Measurements from ENCODE around the gene INVS.
"Not testable (repeated sequence)": the region's sequence is repeated elsewhere in the genome, so short reads cannot be mapped to it uniquely, and the experiment has no call there.

Gene INVS

DNA sequence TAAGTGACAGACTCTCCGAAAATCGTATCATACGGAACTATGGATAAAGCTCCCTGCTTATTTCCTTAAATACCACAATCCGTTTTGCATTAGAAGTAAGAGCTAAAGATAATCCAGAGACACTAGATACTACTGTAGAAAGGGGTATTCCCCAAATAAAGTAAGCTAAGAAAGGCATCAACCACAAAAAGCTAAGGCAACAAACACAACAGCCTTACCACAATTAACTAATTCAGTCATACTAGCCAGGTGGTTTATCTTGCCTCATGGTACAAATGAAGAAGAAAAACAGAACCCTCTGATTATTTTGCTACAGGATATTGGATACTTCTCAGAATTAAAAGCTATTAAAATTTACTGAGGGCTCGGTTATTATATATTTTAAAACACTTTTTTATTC lies 14.3 kb upstream of the INVS start:
- peak; percentile 49 for DNase-seq (ENCODE audit: low spot score)

DNA sequence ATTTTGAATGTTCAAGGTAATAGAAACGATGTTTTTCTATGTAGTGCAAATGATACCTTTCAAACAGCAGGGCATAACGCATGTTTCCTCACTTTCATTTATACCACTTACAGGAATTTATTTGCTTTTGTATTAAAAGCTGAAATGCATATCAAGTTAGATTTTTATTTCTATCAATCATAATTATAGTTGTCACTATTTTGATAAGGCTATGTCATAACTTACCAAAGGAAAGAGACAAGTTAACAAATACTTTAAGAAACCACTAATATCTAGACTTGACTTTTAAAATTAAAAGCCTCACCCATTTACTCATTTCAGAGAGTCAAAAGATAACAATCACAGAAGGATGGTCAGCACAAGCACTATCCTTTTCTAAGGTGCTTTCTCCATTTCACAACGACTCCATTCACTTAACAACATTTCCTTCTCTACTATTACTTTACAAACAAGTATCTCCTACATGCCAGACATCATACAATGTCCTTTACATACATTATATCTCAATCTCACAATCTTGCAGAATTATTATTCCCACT lies 12.9 kb upstream of the INVS start:
- DNase-seq (ENCODE audit: low spot score): no peak

DNA sequence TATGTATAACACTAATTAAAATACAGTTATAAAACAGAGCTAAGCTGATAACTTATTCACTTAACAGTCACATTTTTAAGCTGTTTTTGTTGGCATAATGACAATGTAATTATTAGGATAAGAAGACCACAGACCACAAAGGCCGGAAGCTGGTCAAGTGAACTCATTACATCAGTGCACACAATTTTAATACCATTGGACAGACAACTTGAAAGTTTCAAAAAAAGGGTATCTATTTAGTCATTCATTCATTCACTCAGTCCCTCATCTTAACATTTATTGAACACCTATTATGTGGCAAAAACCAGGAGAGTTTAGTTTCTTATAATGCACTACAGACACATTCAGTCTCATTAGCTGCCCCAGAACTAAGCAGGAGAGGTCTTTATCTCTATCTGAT lies 11.8 kb upstream of the INVS start:
- peak; percentile 42 for DNase-seq (ENCODE audit: low spot score)

DNA sequence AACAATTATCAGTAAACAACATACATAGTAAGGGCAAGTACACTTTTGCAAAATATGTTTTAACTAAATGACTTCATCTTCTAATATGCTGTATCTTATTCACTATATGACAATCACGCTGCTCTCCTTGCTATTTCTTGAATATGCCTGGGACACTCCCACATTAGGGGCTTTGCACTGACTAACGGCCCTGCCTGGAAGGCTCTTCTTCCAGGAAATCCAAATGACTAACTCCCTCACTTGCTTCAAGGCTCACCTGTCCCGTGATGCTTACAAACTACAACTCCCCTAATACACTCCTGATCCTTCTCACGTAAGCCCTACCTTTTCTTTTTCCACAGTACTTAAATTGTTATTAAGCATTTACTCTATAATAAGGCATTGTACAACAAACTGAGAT lies 10.8 kb upstream of the INVS start:
- peak; percentile 59 for DNase-seq (ENCODE audit: low spot score)

DNA sequence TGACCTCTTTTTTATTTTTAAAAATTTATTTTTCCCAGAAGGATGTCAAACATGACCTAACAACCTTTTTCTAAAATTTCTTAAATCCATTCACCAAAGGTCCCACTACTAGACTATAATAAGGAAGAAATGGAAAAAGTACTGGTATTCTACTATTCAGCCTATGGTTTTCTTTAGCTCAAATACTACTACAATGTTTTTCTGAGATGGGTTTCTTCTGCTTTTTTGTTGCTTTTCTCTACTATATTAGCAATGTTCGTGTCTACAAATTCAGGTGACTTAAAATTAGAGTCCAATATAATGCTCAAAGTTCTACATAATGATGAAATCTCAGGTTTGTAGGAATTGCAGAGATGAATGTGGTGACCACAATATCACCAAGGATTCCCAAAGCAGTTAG lies 8.2 kb upstream of the INVS start:
- no peak for DNase-seq (ENCODE audit: low spot score)

DNA sequence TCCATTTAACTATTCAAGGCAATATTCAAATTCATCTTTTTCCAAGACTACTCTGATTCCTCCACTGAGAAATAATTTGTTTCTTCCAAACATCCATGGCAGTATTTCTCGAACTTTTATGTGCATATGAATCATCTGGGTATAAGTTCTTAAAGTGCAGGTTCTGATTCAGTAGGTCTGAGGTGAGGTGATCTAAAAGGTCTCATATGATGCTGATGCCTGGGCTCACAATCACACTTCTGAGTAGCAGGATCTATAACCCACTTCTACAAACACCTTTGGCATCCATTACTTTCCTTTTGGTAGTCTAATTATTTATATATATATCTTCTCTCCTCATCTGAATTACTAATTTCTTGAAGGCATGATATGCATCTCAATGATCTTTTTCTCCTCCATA lies 7.4 kb upstream of the INVS start:
- no peak for DNase-seq (ENCODE audit: low spot score)

DNA sequence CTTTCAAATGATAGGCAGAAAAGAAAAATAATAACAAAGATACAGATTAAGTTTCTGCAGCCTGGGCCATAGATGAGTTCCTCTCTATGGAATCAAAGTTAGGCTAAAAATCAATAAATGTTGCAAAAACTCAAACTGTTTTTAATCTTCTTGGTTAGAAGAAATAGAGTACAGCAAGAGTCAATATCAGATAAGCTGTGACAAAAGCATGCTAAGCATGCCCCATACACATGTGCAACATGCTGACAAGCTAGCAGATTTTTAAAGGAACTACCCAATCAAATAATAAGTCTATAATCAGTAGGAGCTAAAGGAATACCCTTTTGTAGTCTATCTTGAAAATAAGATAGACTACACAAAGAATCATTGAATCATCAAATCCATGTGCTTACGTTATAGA lies 7.0 kb upstream of the INVS start:
- no peak for DNase-seq (ENCODE audit: low spot score)

DNA sequence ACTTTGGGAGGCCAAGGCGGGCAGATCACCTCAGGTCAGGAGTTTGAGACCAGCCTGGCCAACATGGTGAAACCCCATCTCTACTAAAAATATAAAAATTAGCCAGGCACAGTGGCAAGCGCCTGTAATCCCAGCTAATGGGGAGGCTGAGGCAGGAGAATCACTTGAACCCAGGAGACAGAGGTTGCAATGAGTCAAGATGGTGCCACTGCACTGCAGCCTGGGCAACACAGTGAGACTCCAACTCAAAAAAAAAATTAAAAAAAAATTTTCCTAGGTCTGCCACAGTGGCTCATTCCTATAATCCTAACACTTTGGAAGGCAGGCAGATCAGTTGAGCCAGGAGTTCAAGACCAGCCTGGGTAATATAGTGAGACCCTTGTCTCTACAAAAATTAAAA lies 4.6 kb upstream of the INVS start:
- not testable (repeated sequence) for DNase-seq (ENCODE audit: low spot score)

DNA sequence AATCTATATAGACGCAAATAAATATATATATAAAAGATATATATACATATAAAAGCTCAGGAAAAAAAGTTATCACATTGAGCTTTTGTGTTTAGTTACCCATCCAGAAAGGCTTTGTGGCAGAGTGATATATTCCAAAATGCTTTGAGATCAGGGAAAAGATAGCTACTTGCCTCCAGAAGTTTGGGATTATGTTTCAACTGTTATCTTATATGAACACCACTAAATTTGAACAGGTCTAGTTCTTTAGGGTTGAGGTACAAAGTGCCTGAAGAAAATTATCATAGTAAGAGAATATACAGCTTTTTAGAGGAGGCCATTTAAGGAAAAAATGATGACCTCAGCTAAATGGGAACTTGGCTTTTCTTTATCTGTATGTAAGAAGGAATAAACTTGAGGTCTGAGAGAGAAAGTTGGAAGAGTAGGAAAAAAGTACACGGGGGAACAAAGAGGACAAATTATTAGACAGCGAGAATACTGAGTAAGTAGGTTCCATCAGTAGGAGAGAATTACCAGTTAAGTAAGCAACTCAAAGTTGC lies 2.6 kb upstream of the INVS start:
- DNase-seq (ENCODE audit: low spot score): no peak

DNA sequence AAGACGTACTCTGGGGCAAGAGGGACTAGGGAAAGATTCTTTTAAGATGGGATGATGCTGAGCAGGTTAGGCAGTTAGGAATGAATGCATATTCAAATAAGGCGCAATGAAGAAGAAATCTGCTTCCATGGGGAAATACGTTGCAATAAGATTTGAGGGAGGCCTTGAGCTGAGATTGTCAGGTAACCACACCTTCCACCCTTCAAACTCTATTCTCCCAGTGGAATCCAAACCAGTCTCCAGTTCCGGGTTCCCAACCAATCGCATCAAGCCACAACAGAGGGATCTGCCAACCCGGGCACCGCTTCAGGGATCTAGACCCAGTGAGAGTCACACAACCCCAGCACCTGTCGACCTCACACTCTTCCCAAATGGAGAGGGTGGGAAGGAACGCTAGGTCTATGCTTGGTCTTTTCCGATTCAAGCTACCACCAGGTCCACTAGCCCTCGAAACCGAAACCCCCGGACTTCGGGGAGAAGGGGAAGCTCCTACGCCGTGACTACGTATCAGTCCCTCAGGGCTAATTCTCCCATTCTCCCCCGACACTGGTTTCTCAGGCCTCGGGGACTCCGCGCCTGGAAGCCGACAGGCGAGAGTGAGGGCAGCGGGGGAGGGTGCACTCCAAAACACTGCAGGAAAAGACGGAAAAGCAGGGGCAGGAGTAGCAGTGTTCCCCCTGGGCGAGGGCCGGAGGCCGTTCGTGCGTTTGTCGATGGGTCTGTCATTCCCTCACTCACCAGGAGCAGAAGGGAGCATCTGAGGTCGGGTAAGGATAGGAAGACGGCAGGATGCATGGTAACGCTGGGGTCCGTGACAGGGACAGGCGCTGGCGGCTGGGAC lies 777 bp upstream of the INVS start:
- peak; percentile 23 for DNase-seq (ENCODE audit: low spot score)

DNA sequence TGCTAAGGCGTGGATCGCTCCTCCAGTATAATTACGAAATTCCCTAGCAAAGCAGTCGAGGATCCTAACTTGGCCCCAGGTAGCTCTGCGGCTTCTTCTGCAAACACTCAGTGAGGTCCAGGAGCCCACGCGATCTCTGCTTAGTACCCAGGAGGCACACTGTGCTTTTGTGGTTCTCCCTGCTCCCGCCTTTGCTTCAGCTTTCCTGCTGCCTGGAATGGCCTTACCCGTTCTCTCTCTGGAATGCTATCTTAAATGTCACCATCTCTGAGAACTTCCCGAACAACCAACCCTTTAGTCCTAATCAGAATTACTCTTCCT lies 639 bp downstream of the INVS start:
- no peak for DNase-seq (ENCODE audit: low spot score)

DNA sequence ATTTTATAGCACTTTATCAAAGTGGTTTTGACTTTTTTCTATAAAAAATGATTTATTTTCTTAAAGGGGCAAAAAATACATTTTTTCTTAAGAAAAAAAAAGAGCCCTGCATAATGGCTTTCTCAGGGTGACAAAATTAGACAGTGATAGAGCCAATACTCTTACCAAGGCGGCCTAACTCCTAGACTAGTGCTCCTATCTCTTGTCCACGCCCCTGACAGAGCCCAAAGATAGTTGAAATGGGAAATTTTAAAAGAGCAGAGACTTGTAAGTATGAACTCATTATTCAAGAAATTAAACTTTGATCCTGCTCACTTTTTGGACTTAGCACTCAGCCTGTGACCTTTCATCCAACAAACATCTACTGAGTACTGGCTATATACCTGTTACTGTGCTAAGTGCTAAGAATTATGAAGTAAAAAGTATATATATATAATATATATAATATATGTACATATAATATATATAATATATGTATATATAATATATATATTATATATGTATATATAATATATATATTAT lies 1.2 kb downstream of the INVS start:
- DNase-seq (ENCODE audit: low spot score): no peak

DNA sequence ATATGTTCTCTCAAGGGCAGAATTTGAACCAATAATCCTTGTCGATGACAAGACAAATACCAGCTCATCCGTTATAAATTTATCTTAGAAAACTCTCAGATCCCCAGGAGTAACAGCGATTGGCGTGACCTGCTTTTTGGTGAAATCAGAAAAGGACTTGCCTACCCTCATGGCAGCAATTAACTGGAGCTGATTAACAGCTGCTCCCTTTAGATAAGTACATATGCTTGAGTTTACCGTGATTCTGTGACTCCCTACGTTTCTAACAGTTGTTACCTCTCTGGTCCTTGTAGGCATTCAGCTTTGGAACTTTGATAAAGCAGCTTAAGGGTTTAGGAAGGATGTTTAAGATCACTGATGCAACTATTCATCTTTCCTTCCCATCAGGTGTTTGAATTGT lies 2.6 kb downstream of the INVS start:
- no peak for DNase-seq (ENCODE audit: low spot score)

DNA sequence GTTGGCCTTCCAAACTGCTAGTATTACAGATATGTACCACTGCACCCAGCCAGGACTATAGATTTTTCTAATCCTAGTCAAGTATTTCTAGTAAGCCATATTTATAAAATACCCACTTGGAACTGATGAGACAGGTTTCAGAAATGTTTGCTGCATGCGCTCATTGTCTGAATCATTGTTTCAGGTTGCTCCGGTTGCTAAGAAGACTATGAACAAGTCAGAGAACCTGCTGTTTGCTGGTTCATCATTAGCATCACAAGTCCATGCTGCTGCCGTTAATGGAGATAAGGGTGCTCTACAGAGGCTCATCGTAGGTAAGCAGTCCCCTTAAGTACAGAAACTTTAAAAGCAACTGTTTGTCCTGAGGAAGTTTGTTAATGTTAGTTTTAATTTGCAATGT lies 5.3 kb downstream of the INVS start:
- DNase-seq (ENCODE audit: low spot score): no peak

DNA sequence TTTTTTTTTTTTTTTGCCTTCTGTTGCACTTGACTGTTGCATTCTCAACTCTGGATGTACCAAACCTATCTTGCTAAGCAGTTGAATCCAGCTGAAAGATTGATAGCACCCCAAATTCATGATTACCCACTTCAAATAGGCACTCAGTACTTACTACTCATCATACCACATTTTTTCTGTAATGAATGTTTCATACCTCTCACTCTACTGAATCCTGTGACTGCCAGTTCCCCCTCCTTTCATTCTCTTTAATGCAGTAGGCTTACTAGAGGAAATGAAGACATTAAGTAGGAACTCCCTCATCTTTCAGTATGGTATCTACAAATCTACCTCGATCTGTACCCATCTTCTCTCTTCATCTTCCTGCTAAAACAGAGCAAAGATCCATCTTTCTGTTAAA lies 6.8 kb downstream of the INVS start:
- DNase-seq (ENCODE audit: low spot score): no peak

DNA sequence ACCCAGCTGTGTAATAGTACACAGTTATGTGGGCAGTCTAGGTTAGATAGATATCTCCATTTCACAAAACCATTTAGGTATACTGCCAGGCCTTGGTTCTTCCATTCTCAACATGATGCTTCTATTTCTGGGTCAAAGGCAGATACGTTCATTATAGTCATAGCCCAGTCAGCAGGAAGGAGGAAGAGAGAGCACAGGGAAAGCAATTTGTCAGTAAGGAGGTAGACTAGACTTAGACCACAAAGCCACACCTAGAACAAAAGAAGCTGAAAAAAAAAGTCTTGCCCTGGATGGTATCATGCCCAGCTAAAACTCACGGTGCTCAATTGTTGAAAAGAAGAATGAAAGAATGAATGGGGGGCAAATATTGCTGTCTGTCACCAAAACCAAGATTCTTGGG lies 7.6 kb downstream of the INVS start:
- DNase-seq (ENCODE audit: low spot score): no peak

DNA sequence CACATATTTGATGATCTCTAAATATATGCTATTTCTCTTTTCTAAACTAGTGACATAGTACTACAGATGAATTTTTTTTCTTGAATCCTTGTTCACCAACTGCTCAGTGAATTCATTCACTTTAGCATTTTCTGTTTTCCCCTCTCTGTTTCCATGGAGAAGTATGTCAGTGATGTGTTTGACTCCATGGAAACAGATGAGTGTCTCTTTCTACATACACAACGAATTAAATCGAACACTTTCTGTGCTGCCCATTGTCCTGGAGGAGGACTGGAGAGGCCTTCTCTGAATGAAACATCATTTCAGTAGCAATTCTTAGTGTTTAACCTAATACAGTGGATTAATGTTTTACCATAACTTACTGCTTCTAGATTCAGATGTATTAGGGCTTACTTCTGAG lies 9.5 kb downstream of the INVS start:
- no peak for DNase-seq (ENCODE audit: low spot score)

DNA sequence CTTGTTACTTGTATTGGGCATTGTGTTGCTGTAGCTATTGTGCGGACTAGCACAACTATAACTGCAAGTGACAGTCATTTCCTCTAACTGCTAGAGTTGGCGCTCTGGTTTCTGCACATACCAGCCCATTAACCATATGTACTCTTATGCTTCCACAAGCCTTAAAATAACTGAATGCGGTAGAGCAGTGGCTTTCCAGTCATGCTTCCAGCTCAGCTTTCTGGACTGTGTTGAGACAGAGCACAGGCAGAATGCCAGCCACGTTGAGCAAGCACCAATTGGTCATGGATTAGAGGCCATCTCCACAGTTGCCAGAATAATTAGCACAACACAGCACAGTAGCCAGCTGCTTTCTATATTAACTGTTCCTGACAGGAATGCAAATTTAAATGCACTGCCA lies 12.2 kb downstream of the INVS start:
- DNase-seq (ENCODE audit: low spot score): no peak

DNA sequence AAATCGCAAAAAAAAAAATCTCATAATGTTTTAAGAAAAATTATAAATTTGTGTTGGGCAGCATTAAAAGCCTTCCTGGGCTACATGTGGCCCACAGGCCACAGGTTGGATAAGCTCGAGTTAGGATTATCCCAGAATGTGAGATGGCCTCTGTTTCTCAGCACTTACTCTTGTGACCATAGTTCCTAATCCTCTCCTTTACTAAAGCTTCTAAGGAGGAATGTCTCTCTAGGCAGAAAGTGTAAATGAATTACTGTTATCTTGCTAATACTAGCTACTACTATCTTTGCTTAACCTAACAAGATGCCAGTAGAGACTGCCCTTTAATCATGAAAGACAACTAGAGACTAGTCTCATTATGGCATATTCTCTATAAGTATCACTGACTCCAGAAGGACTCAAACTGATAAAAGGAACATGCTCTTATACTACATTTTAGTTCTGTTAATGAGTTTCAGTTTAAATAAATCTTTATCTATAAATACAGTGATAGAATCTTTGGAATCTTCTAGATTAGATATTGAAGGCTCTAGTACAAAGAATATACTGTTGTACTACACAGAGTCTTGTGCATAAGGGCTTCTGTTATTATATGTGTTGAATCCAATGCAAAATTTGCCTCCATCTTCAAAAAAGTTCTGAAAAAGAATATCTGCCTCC lies 13.8 kb downstream of the INVS start:
- no peak for DNase-seq (ENCODE audit: low spot score)

DNA sequence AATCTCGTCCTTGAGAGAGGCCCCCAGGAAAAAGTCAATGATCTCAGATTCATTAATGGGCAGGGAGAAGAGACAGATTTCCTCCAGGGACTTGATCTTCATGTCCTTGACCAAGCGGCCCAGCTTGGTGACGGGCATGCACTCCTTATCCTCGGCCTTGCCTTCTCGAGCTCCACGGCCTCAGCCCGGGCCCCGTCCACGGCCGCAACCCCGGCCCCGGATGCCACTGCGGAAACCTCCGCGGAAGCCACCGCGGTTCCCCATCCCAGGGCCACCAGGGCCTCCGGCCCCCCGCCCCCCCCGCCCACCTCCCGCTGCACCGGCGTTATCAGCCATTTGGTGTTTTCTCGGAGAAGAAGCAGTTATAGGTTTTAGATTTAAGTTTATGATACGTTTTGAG lies 18.3 kb downstream of the INVS start:
- no peak for DNase-seq (ENCODE audit: low spot score)

DNA sequence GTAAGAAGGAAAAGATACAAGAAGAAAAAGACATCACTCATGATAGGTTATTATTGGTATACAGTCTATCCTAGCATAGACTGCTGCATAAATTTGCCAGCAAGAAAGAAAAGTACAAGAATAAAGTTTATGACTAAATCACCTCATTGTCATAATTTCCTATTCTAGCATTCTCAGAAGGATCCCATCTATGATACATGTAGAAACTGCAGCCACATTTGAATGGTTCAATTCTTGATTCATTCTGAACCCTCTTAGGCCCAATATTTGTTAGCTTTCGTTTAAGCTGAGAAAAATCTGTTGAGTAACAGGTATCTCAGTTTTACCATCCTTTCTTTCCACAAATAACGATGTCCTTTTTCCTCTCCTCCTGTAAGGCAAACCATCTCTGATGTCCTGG lies 21.2 kb downstream of the INVS start:
- DNase-seq (ENCODE audit: low spot score): no peak

DNA sequence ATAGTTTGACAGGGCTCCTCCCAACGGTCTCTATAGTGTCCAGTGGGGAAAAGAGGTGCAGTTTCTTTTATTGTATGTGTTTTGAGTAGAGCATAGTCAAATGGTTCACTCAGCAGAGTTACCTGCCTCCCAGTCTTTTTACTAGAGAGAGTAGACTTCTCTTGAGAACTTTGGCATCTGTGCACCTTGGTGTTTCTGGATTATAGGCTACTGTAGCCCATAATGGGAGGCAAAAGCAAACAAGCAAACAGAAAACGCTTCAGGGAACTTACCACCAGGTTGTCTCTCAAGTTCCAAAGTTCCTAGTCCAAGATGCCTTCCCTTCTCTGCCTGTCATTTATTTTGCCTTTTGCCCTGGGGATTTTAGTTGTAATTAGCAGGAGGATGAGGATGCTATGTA lies 26.2 kb downstream of the INVS start:
- DNase-seq (ENCODE audit: low spot score): no peak

DNA sequence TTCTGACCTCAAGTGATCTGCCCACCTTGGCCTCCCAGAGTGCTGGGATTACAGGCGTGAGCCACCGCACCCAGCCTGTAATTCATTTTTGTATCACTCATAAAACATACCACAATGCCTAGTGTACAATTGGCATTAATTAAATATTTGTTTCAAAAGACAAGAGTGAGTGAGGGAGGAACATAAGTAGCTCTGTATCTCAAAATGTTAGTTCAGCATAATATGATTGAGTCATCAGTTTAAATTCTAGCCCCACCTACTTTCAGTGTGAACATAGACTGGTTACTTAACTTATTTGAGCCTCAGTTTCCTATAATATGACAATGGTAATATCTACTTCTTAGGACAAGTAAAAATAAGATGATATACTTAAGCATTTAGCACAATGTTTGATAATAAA lies 26.9 kb downstream of the INVS start:
- DNase-seq (ENCODE audit: low spot score): no peak

Measured in CD4-positive, alpha-beta T cell treated with Interleukin-2 at 100 ng/mL for 4 hours (primary cell).